GM12801 (cell line): ENCODE measurements around the gene PRKD3.

Experiments used
- CTCF ChIP-seq: IDR thresholded peaks from one replicate; pipeline ENCODE4 v1.5.1; 2011; ENCODE audit warnings: control low read depth; ENCODE audit not compliant: insufficient read length; ENCODE audit errors: extremely low read depth

Gene PRKD3

GRCh38 chr2:37306024-37306423 is 18.6 kb downstream of the PRKD3 start:
- TF ChIP-seq CTCF: no peak

DNA sequence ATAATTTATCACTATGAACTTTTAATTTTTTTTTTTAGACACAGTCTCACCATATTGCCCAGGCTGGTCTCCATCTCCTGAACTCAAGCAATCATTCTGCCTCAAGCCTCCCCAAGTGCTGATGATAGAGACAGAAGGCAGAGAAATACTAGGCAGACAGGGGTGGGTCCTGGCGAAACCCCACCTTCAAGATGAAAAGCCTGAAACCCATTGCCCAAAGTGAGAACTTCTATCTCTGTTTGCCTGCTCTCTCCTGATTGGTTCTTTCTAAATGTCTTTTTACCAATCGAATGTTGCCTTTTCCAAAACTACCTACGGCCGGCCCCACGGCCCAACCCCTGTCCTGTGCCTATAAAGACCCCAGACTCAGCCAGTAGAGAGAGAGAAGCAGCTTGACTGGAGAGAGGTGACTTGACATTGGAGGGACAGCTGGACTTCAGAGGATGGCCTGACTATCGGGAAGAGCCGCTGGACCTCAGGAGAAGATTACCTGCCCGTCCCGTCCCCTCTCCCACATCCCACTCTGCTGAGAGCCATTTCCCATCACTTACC is 21.9 kb downstream of the PRKD3 start:
- no peak for TF ChIP-seq CTCF

- no peak for TF ChIP-seq CTCF
Observed at GRCh38 chr2:37301408-37301807, 23.2 kb downstream of the PRKD3 start.

DNA sequence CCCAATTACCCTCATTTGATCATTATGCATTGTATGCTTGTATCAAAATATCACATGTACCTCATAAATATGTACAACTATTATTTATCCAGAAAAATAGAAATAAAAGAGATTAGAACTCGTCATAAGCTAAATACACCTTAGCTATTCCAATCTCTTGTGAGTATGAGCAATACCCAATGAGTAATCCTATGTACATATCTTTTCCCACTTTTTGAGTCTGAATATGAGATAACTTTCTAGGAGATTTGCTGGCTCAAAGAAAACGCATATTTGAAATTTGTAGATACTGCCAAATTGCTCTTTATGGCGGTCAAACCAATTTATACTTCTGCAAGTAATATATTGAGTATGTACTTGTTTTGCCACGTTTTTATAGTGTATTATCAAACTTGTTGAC is 24.1 kb downstream of the PRKD3 start:
- TF ChIP-seq CTCF: no peak

GRCh38 chr2:37300146-37300545 is 24.5 kb downstream of the PRKD3 start:
- TF ChIP-seq CTCF: no peak

GRCh38 chr2:37297632-37298031 is 27.0 kb downstream of the PRKD3 start:
- no peak for TF ChIP-seq CTCF

DNA sequence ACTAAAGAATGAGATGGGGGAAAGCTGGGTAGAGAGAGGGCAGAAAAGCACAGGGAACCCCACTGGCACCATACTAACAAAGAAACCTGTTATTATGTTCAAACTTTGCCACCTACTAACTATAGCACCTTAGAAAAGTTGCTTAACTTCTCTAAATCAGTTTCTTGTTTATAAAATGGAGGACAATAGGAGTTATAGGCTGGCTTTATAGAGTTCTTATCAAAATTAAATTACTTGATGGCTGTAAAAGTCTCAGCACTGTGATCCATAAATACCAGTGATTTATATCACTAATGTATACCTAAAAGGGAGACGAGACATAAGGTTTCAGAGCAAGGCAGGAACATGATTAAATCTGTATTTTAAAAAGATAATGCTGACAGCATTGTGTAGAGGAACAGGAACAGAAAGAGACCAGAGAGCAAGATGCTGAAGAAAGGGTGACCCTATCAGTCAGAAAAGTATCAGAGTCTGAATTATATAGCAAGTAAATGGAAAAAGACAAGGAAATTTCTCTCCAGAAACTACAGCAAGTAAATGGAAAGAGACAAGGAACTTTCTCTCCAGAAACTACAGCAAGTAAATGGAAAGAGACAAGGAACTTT is 29.1 kb downstream of the PRKD3 start:
- no peak for TF ChIP-seq CTCF
